A204.1 (cell line): ENCODE data around the gene ADCY9.
"Not testable (repeated sequence)": the region's sequence is repeated elsewhere in the genome, so short reads cannot be mapped to it uniquely, and the experiment has no call there.

Experiments
- FAIRE-seq: peaks from 2 replicates; lab custom pipeline; 2012; peaks lifted over from hg19 to GRCh38; lab: Jason Lieb, UNC

Gene ADCY9

GRCh38 chr16:4067262-4068001, 48.8 kb downstream of the ADCY9 start:
- FAIRE-seq, result no peak

GRCh38 chr16:4064950-4065352, 51.3 kb downstream of the ADCY9 start:
- no peak for FAIRE-seq

GRCh38 chr16:4062212-4062802, 53.9 kb downstream of the ADCY9 start:
- no peak for FAIRE-seq

- FAIRE-seq, result no peak
These were observed 55.4 kb downstream of the ADCY9 start for GRCh38 chr16:4060823-4061222.

- no peak for FAIRE-seq
These were observed 56.2 kb downstream of the ADCY9 start for GRCh38 chr16:4060009-4060408.

GRCh38 chr16:4058386-4058785, 57.9 kb downstream of the ADCY9 start:
- FAIRE-seq, result no peak

GRCh38 chr16:4057439-4057877, 58.8 kb downstream of the ADCY9 start:
- FAIRE-seq, result no peak

GRCh38 chr16:4056161-4057105, 59.8 kb downstream of the ADCY9 start:
- FAIRE-seq, result no peak

- no peak for FAIRE-seq
These were observed 60.5 kb downstream of the ADCY9 start for GRCh38 chr16:4055748-4056147.

GRCh38 chr16:4053301-4053845, 62.9 kb downstream of the ADCY9 start:
- no peak for FAIRE-seq

GRCh38 chr16:4052801-4053293, 63.4 kb downstream of the ADCY9 start:
- no peak for FAIRE-seq

GRCh38 chr16:4052096-4052495, 64.1 kb downstream of the ADCY9 start:
- no peak for FAIRE-seq

- FAIRE-seq, result no peak
These were observed 64.7 kb downstream of the ADCY9 start for GRCh38 chr16:4051591-4051990.

GRCh38 chr16:4049031-4049430, 67.2 kb downstream of the ADCY9 start:
- FAIRE-seq, result no peak

- no peak for FAIRE-seq
These were observed 67.8 kb downstream of the ADCY9 start for GRCh38 chr16:4048481-4048880.

GRCh38 chr16:4046221-4046620, 70.0 kb downstream of the ADCY9 start:
- no peak for FAIRE-seq

GRCh38 chr16:4045561-4045960, 70.7 kb downstream of the ADCY9 start:
- FAIRE-seq, result not testable (repeated sequence)

- FAIRE-seq, result no peak
These were observed 73.7 kb downstream of the ADCY9 start for GRCh38 chr16:4042581-4042980.

- no peak for FAIRE-seq
These were observed 77.8 kb downstream of the ADCY9 start for GRCh38 chr16:4038448-4038847.

GRCh38 chr16:4036952-4037351, 79.3 kb downstream of the ADCY9 start:
- not testable (repeated sequence) for FAIRE-seq

- no peak for FAIRE-seq
These were observed 81.3 kb downstream of the ADCY9 start for GRCh38 chr16:4034963-4035362.

- no peak for FAIRE-seq
These were observed 82.3 kb downstream of the ADCY9 start for GRCh38 chr16:4033951-4034350.
